Adrenal gland (tissue), 12 donors: ENCODE results near the gene TSPAN4. TPM values are rescaled to one million over a fixed set of nuclear protein-coding genes. Genes with fewer than 3 reads are reported as not detected.

Experiments
- DNase-seq, 7 donors: peaks; one replicate each; pipeline ENCODE4 v3.0.0-alpha.2; 2019 to 2020
- H3K27ac ChIP-seq, 5 donors: fragments of 200-600 bp; sonication (generic) in 4 of 5; 1 replicate in 3 of 5; 2 replicates in 2 of 5; pipeline versions ENCODE4 v1.5.1 to v1.8.0; 2016 to 2020; ENCODE audit warnings: mild to moderate bottlenecking in 1 of 5
- H3K27me3 ChIP-seq: fragments of 200-600 bp; 2 replicates; pipeline ENCODE4 v1.8.0; 2021
- H3K36me3 ChIP-seq, 2 donors: fragments of 200-600 bp; replicated peaks in 1 of 2; 1 replicate in 1 of 2; 2 replicates in 1 of 2; pipeline versions ENCODE4 v1.5.1 to v1.8.0; 2018 to 2022
- H3K4me1 ChIP-seq, 2 donors: fragments of 200-600 bp; replicated peaks in 1 of 2; 1 replicate in 1 of 2; 2 replicates in 1 of 2; pipeline versions ENCODE4 v1.5.1 to v1.8.0; 2018 to 2021
- H3K4me3 ChIP-seq, 4 donors: fragments of 200-600 bp; sonication (generic) in 3 of 4; one replicate each; pipeline ENCODE4 v1.5.1; 2016 to 2018
- H3K9me3 ChIP-seq, 3 donors: fragments of 200-600 bp; sonication (generic) in 1 of 3; replicated peaks in 1 of 3; 1 replicate in 2 of 3; 2 replicates in 1 of 3; pipeline versions ENCODE4 v1.5.1 to v1.8.0; 2016 to 2021
- CTCF ChIP-seq, 6 experiments: fragments of 450-650 bp in 4 of 6; fragments of 200-600 bp in 2 of 6; sonication (generic) in 1 of 6; IDR thresholded peaks; 1 replicate in 5 of 6; 2 replicates in 1 of 6; pipeline versions ENCODE4 v1.5.1 to v1.8.0; 2016 to 2021; ENCODE audit warnings: antibody characterized with exemption in 6 of 6, mild to moderate bottlenecking in 2 of 6, moderate library complexity in 1 of 6
- POLR2A ChIP-seq, 2 donors: fragments of 450-650 bp; IDR thresholded peaks; one replicate each; pipeline ENCODE4 v1.6.1; 2017; ENCODE audit warnings: antibody characterized with exemption in 2 of 2, mild to moderate bottlenecking in 2 of 2, moderate library complexity in 1 of 2
- WGBS, 4 donors: extraction: QIAGEN DNeasy Blood & Tissue Kit in 2 of 4; methylation state at CpG; one replicate each; pipeline versions ENCODE4 v1.1.5 to v1.1.7; 2013 to 2017; 5-methylcytosine and 5-hydroxymethylcytosine counted together
- intact Hi-C, 2 donors: fragments of 100-400 bp; cut with DNase I; formaldehyde crosslinking; loops; one replicate each; pipeline versions ENCODE4 v1.14.1 to v1.15.0; 2022 to 2023
- polyA plus RNA-seq, 3 donors: library from polyadenylated mRNA; stranded (reverse); fragments of 200-250 nt in 2 of 3; fragments of 350-450 nt in 1 of 3; fragmentation: Illumina TruSeq in 1 of 3; extraction: RNeasy Lipid Tissue Mini Kit (QIAGEN cat#74804) in 1 of 3; gene quantifications; one replicate each; pipeline ENCODE4 v1.2.3, GENCODE V29; 2013 to 2014
- total RNA-seq, 9 donors: library from RNA; depleted of rRNA in 4 of 9; stranded (reverse); fragments of >200 nt in 4 of 9; fragments of 120-200 nt in 1 of 9; fragmentation: NEBNext Ultra II Directional in 1 of 9; extraction: Animal tissue kit (Norgen Biotek cat#: 25700) in 1 of 9; gene quantifications; one replicate each; pipeline versions ENCODE4 v1.1.0 to v1.2.4, GENCODE V29; 2013 to 2023
- donor health status: healthy with polysubstance abuse.
- donor health status: Bipolar disorder and iron deficiency.
- donor health status: DM: yes; HTN: yes; CAD: no.
- donor health status: DM: no; HTN: no; CAD: no.
- donor health status: DM: no; HTN: no; CAD: no.
- donor health status: DM: yes; HTN: yes; CAD: no.

The TSPAN4 gene
- total and polyA plus RNA-seq, 12 donors: 5.2 to 207 (median 53.5) TPM

- intact Hi-C loops: loop anchor here in 1 of 2 donors (5.0 kb wide), 1 partner anchor 207 kb away; no protein-coding TSS in a partner anchor
- H3K4me1 ChIP-seq: peaks cover 41 to 54% of the 10 kb centered on the region in 2 donors
Observed at GRCh38 chr11:844693-845644, 2.3 kb downstream of the TSPAN4 start.

DNA sequence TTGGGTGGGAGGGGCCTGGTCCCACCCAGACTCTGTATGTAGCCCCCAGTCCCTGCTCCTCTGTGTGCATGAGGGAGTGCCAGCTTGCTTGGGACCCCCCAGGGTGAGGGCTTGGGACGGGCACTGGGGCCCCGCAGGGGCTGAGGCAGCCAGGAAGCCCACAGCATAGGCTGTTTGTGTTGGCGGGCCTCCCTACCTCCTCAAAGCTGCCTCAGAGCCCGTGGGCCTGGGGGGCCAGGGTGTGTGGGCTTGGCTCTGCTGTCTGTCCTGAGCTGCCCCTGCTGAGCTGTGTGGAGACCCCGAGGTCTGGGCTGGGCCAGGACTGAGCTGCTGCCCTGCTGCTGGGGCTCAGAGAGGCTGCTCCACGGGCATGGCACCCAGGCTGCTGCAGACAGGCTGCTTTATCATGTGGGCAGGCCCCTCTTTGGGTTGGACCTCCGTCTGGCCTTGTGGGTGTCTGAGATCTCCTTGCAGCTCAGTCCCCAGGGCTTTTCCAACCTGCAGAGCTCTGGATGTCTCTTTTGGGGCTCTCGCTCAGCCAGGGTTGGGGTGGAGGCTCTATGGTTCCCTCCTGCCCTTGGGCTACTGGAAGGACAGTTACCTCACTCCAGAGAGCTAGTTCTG is 3.3 kb downstream of the TSPAN4 start:
- Histone ChIP-seq H3K27me3 (no peaks in the 10 kb centered on the region), H3K4me1 (peaks cover 36 to 45% of the 10 kb centered on the region in 2 donors), H3K4me3 (no peak overlapping the region), H3K36me3 (no peaks in the 10 kb centered on the region), H3K9me3 (no peaks in the 10 kb centered on the region), H3K27ac (peak overlapping the region in 2 of 5 donors; percentile 97)
- intact Hi-C loops: loop anchor here in 1 of 2 donors (5.0 kb wide), 1 partner anchor 206 kb away; no protein-coding TSS in a partner anchor
- WGBS, 4 donors: 44 to 73% (median 55%) methylated on average over 4 to 8 of the region's 8 CpGs
- TF ChIP-seq CTCF (IDR thresholded peaks at IDR 0.05) (no peak), POLR2A (IDR thresholded peaks at IDR 0.05) (no peak)
- no peak for DNase-seq

More at GRCh38 chr11:844693-845644, 2.3 kb downstream of the TSPAN4 start:
- 31 to 58% (median 42%) methylated on average over 12 to 31 of the region's 31 CpGs for WGBS, 4 donors
- TF ChIP-seq POLR2A (IDR thresholded peaks at IDR 0.05) (no peak), CTCF (IDR thresholded peaks at IDR 0.05) (no peak)
- DNase-seq: peak; percentile 78 to 89 (median 87)
- no peaks in the 10 kb centered on the region for H3K27me3 ChIP-seq
- peak overlapping the region in 4 of 5 donors; percentile 91 to 97 (median 96) for H3K27ac ChIP-seq
- peaks cover 0 to 5% of the 10 kb centered on the region in 2 donors for H3K36me3 ChIP-seq
- no peaks in the 10 kb centered on the region for H3K9me3 ChIP-seq
- peak overlapping the region in 2 of 4 donors; percentile 79 to 97 for H3K4me3 ChIP-seq

DNA sequence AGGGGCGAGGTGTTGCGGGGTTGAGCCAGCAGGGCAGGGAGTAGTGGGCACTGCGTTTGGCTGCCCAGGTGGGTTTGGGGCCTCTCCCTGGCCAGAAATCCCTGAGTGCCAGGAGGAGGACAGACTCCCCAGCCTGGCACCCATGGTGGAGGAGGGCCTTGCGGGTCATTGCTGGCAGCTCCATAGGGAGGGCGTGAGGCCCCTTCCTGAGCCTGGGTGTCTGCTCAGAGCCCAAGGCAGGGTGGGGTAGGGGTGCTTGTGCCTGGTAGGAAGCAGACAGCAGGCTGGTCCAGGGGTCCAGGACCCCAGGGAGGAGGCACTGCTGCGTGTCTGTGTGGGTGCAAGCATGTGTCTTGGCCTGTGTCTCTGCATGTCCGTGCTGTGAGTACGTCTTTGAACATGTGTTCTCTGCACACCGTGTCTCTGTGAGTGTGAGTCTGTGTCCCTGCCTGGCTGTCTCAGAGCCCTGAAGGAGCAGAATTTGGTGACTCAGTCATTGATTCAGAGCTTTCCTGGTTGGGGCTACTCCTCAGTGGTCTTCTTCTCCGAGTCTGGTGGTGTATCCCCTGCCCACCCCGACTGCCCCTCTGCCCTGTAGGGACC is 3.9 kb downstream of the TSPAN4 start:
- peaks cover 32 to 38% of the 10 kb centered on the region in 2 donors for H3K4me1 ChIP-seq
- no peak overlapping the region for H3K4me3 ChIP-seq
- intact Hi-C loops: loop anchor here in 1 of 2 donors (5.0 kb wide), 1 partner anchor 206 kb away; no protein-coding TSS in a partner anchor
- H3K9me3 ChIP-seq: no peaks in the 10 kb centered on the region
- H3K27ac ChIP-seq: peak overlapping the region in 2 of 5 donors; percentile 97
- WGBS, 4 donors: 75 to 81% (median 79%) methylated on average over 3 to 11 of the region's 11 CpGs
- no peaks in the 10 kb centered on the region for H3K27me3 ChIP-seq
- DNase-seq: peak in 1 of 7 donors; percentile 55
- no peaks in the 10 kb centered on the region for H3K36me3 ChIP-seq
- TF ChIP-seq POLR2A (IDR thresholded peaks at IDR 0.05): no peak
- no peak for TF ChIP-seq CTCF (IDR thresholded peaks at IDR 0.05)
